K562 (cell line): ENCODE results near the gene PRKAR1A. TPM values are rescaled to one million over a fixed set of nuclear protein-coding genes. Genes with fewer than 3 reads are reported as not detected.

ENCODE experiments used
- ATAC-seq: fragments of 200-7000 bp; cut with Tn5 transposase; 3 replicates; pipeline ENCODE4 v1.9.1; 2020; ENCODE audit warnings: moderate library complexity
- BruUV-seq: library from RNA; stranded (reverse); fragments of 400-500 nt; replicated peaks from 2 replicates; lab custom pipeline; 2021; lab: Mats Ljungman, UMichigan
- CTCF ChIA-PET: fragments of 300-600 bp; formaldehyde crosslinking; extraction: SDS; loops from one replicate; lab custom pipeline; 2021; ENCODE audit warnings: low intra/inter-chr PET ratio; lab: Yijun Ruan, JAX
- POLR2A ChIA-PET: fragments of 300-600, 350-650 bp; sonication (Branson Sonifier 250); formaldehyde crosslinking; extraction: SDS; loops from one replicate; lab custom pipeline; 2021; ENCODE audit warnings: antibody characterized with exemption, inconsistent platforms; lab: Yijun Ruan, JAX
- DNase-seq, 4 experiments: peaks; one replicate each; pipeline versions ENCODE4 v3.0.0 to v3.0.0-alpha.2; 2011 to 2018; ENCODE audit warnings: low spot score in 3 of 4, mixed read lengths in 3 of 4; ENCODE audit errors: extremely low read depth in 1 of 4
- FAIRE-seq: peaks from 2 replicates; lab custom pipeline; 2011; peaks lifted over from hg19 to GRCh38; lab: Jason Lieb, UNC
- H2AFZ ChIP-seq: 2 replicates; pipeline ENCODE4 v1.6.0; 2011; ENCODE audit warnings: low read depth, low read length, control low read depth, inconsistent platforms
- H3K27ac ChIP-seq: fragments of 200-600 bp; 3 replicates; pipeline ENCODE4 v1.8.0; 2011; ENCODE audit warnings: low read depth, mild to moderate bottlenecking, control low read depth, inconsistent platforms, low read length, moderate library complexity, mixed read lengths; ENCODE audit errors: extremely low read depth
- H3K27me3 ChIP-seq, 2 experiments: fragments of 300-600 bp in 1 of 2; 2 replicates in 1 of 2; 3 replicates in 1 of 2; pipeline versions ENCODE4 v1.6.0 to v1.8.0; 2011; ENCODE audit warnings: inconsistent platforms in 2 of 2, low read length in 2 of 2, mild to moderate bottlenecking in 1 of 2, mixed read lengths in 1 of 2, moderate library complexity in 1 of 2; ENCODE audit not compliant: control insufficient read depth in 2 of 2, insufficient read depth in 2 of 2
- H3K36me3 ChIP-seq: fragments of 300-600 bp; 3 replicates; pipeline ENCODE4 v1.8.0; 2011; ENCODE audit warnings: mild to moderate bottlenecking, low read length, inconsistent platforms; ENCODE audit not compliant: control insufficient read depth, insufficient read depth
- H3K4me1 ChIP-seq, 2 experiments: fragments of 200-600 bp in 1 of 2; replicated peaks in 1 of 2; 2 replicates in 1 of 2; 3 replicates in 1 of 2; pipeline versions ENCODE4 v1.5.1 to v1.8.0; 2011; ENCODE audit warnings: inconsistent platforms in 2 of 2, low read length in 2 of 2, mild to moderate bottlenecking in 1 of 2, mixed read lengths in 1 of 2, moderate library complexity in 1 of 2; ENCODE audit not compliant: control insufficient read depth in 2 of 2, insufficient read depth in 2 of 2
- H3K4me2 ChIP-seq: 2 replicates; pipeline ENCODE4 v1.6.1; 2011; ENCODE audit warnings: low read length, control low read depth, inconsistent platforms, mixed read lengths; ENCODE audit not compliant: insufficient read depth
- H3K4me3 ChIP-seq: fragments of 200-600 bp; sonication (generic), shearing (Covaris generic); 2 replicates; pipeline ENCODE4 v1.5.1; 2016; ENCODE audit warnings: control low read depth, inconsistent platforms
- H3K79me2 ChIP-seq: fragments of 200-600 bp; 3 replicates; pipeline ENCODE4 v1.8.0; 2011; ENCODE audit warnings: low read length, inconsistent platforms; ENCODE audit not compliant: control insufficient read depth, insufficient read depth
- H3K9ac ChIP-seq, 2 experiments: 2 replicates each; pipeline versions ENCODE4 v1.6.0 to v1.6.1; 2011; ENCODE audit warnings: low read depth in 2 of 2, low read length in 2 of 2, control low read depth in 1 of 2, inconsistent platforms in 1 of 2, mild to moderate bottlenecking in 1 of 2, mixed read lengths in 1 of 2; ENCODE audit not compliant: insufficient read depth in 1 of 2
- H3K9me1 ChIP-seq: one replicate; pipeline ENCODE4 v1.6.0; 2011; ENCODE audit warnings: inconsistent platforms, mild to moderate bottlenecking, low read length, moderate library complexity; ENCODE audit not compliant: control insufficient read depth, insufficient read depth
- H3K9me3 ChIP-seq: replicated peaks from 2 replicates; pipeline ENCODE4 v1.5.1; 2011; ENCODE audit warnings: low read depth, low read length, inconsistent platforms; ENCODE audit not compliant: control insufficient read depth, insufficient read depth
- H4K20me1 ChIP-seq: replicated peaks from 2 replicates; pipeline ENCODE4 v1.6.1; 2011; ENCODE audit warnings: low read length, inconsistent platforms, mixed read lengths; ENCODE audit not compliant: control insufficient read depth, insufficient read depth
- CHAMP1 ChIP-seq: fragments of 450-650 bp; IDR thresholded peaks from 2 replicates; pipeline ENCODE4 v1.6.1; 2016; ENCODE audit warnings: mild to moderate bottlenecking
- ETV1 ChIP-seq: fragments of 450-650 bp; conservative IDR thresholded peaks from 2 replicates; pipeline ENCODE4 v1.6.1; 2016; ENCODE audit warnings: missing genetic modification characterization, control low read depth, low read depth, missing compliant biosample characterization
- ZBTB12 ChIP-seq: fragments of 250-450 bp; sonication (Bioruptor Pico); IDR thresholded peaks from 2 replicates; pipeline ENCODE4 v1.4.0; 2020
- WGBS: fragments of 100-300 bp; shearing (Covaris generic); methylation state at CpG from one replicate; pipeline ENCODE4 v1.1.6; 2016; ENCODE audit warnings: low coverage, mixed read lengths; ENCODE audit not compliant: insufficient coverage; ENCODE audit errors: missing lambda C conversion rate; 5-methylcytosine and 5-hydroxymethylcytosine counted together
- in situ Hi-C: fragments of 300-500 bp; cut with MboI; formaldehyde crosslinking; loops from 4 replicates; pipeline ENCODE4 v1.15.0; 2018; ENCODE audit warnings: inconsistent platforms, mixed read lengths
- intact Hi-C: fragments of 100-400 bp; cut with micrococcal nuclease; formaldehyde crosslinking; loops from 2 replicates; pipeline ENCODE4 v1.14.2; 2022
- polyA plus RNA-seq, 8 experiments: library from polyadenylated mRNA; depleted of rRNA in 4 of 8; stranded (reverse) in 5 of 8; unstranded in 3 of 8; fragments of >200 nt; fragmentation: Nextera tagmentation in 2 of 8; fragmentation: Illumina TruSeq in 1 of 8; extraction: Ambion mirVana in 2 of 8; extraction: Trizol in 1 of 8; gene quantifications; 2 replicates each; pipeline versions ENCODE4 v1.2.1 to v1.2.3, GENCODE V29; 2011 to 2014; ENCODE audit warnings: inconsistent platforms in 1 of 8, missing spikeins in 1 of 8
- total RNA-seq, 7 experiments: library from RNA; depleted of rRNA in 6 of 7; stranded (reverse); fragments of >200 nt in 6 of 7; fragmentation: Illumina TruSeq in 2 of 7; extraction: Trizol in 2 of 7; gene quantifications; 2 replicates each; pipeline versions ENCODE4 v1.2.1 to v1.2.3, GENCODE V29; 2011 to 2021; ENCODE audit warnings: low replicate concordance in 1 of 7
- TF ChIP-seq, protein P1 (sequence below), 3 experiments: IDR thresholded peaks in 2 of 3; conservative IDR thresholded peaks in 1 of 3; 2 replicates each; pipeline ENCODE4 v1.5.1; 2011 to 2012; ENCODE audit warnings: low read length in 3 of 3, mild to moderate bottlenecking in 3 of 3, control low read depth in 2 of 3, improper control_type of control experiment in 1 of 3, inconsistent platforms in 1 of 3, low read depth in 1 of 3, mixed read lengths in 1 of 3, moderate library complexity in 1 of 3; ENCODE audit not compliant: insufficient read depth in 2 of 3

Gene PRKAR1A
- total and polyA plus RNA-seq, 9 of the 15 experiments (the other 6 are each of a cell fraction or from before 2014, with no cell fraction given): 15.0 to 95.6 (median 67.5) TPM

GRCh38 chr17:68567035-68567434 lies 54.8 kb downstream of the PRKAR1A start:
- FAIRE-seq (no peak), ATAC-seq (no peak)
- no peaks in the 10 kb centered on the region for H3K36me3 ChIP-seq
- H3K27me3 ChIP-seq: peaks cover 9 to 18% of the 10 kb centered on the region in 2 experiments; a peak in 4 of 5 replicates
- intact Hi-C loops (no loop called here), in situ Hi-C loops (no loop called here)
- CTCF ChIA-PET: no interaction called here
- no peaks in the 10 kb centered on the region for H3K9me1 ChIP-seq
- BruUV-seq: no TSS peak
- no peak overlapping the region for H3K4me2 ChIP-seq
- no peak overlapping the region for H3K27ac ChIP-seq
- POLR2A ChIA-PET: no interaction called here
- TF ChIP-seq ZBTB12 (CRISPR knock-in tag) (no peak), ETV1 (no peak), CHAMP1 (no peak)
- TF ChIP-seq, protein P1, sequence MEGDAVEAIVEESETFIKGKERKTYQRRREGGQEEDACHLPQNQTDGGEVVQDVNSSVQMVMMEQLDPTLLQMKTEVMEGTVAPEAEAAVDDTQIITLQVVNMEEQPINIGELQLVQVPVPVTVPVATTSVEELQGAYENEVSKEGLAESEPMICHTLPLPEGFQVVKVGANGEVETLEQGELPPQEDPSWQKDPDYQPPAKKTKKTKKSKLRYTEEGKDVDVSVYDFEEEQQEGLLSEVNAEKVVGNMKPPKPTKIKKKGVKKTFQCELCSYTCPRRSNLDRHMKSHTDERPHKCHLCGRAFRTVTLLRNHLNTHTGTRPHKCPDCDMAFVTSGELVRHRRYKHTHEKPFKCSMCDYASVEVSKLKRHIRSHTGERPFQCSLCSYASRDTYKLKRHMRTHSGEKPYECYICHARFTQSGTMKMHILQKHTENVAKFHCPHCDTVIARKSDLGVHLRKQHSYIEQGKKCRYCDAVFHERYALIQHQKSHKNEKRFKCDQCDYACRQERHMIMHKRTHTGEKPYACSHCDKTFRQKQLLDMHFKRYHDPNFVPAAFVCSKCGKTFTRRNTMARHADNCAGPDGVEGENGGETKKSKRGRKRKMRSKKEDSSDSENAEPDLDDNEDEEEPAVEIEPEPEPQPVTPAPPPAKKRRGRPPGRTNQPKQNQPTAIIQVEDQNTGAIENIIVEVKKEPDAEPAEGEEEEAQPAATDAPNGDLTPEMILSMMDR (IDR thresholded peaks at IDR 0.05 in 2 of 3, conservative IDR thresholded peaks at IDR 0.05 in 1 of 3; ENCODE audit: insufficient read depth in 2 of 3, low read depth in 1 of 3, low read length in 3 of 3): no peak
- TF ChIP-seq, all 486 proteins: peak for 0
- Histone ChIP-seq H3K9ac (no peak overlapping the region), H3K9me3 (no peaks in the 10 kb centered on the region), H2AFZ (no peak overlapping the region), H3K4me1 (no peaks in the 10 kb centered on the region), H3K79me2 (no peaks in the 10 kb centered on the region), H4K20me1 (no peaks in the 10 kb centered on the region), H3K4me3 (no peak overlapping the region)
- 2% methylated on average over 3 of the region's 3 CpGs for WGBS
- no peak for DNase-seq
